GM19043 (cell line): ENCODE data around the gene MAPK10.

ENCODE experiments used
- ATAC-seq: cut with Tn5 transposase; IDR thresholded peaks from one replicate; pipeline ENCODE4 v1.9.1; 2021; ENCODE audit warnings: low read depth; ENCODE audit not compliant: unreplicated experiment

Gene MAPK10

GRCh38 chr4:85946821-85947220 is 413.0 kb downstream of the MAPK10 start:
- no peak for ATAC-seq

GRCh38 chr4:85942107-85942506 is 417.7 kb downstream of the MAPK10 start:
- ATAC-seq = no peak

GRCh38 chr4:85940151-85940550 is 419.7 kb downstream of the MAPK10 start:
- ATAC-seq = no peak
